BLaER1 (cell line): Measurements from ENCODE around the gene THUMPD3.

Experiments
- H3K27ac ChIP-seq: shearing (Covaris generic); formaldehyde crosslinking; 2 replicates; pipeline ENCODE4 v1.8.1; 2022
- H3K27me3 ChIP-seq: shearing (Covaris generic); formaldehyde crosslinking; 2 replicates; pipeline ENCODE4 v1.8.1; 2022
- H3K36me3 ChIP-seq: shearing (Covaris generic); formaldehyde crosslinking; 2 replicates; pipeline ENCODE4 v1.8.1; 2022
- H3K4me1 ChIP-seq: shearing (Covaris generic); formaldehyde crosslinking; 2 replicates; pipeline ENCODE4 v1.8.1; 2022
- H3K4me2 ChIP-seq: shearing (Covaris generic); formaldehyde crosslinking; 2 replicates; pipeline ENCODE4 v1.8.1; 2022
- H3K4me3 ChIP-seq: shearing (Covaris generic); formaldehyde crosslinking; 2 replicates; pipeline ENCODE4 v1.8.1; 2022
- H3K9ac ChIP-seq: shearing (Covaris generic); formaldehyde crosslinking; 2 replicates; pipeline ENCODE4 v1.8.1; 2022
- H3K9me3 ChIP-seq: shearing (Covaris generic); formaldehyde crosslinking; 2 replicates; pipeline ENCODE4 v1.8.1; 2022
- H4K20me1 ChIP-seq: shearing (Covaris generic); formaldehyde crosslinking; 2 replicates; pipeline ENCODE4 v1.8.1; 2022
- Cebpa-rat ChIP-seq: shearing (Covaris generic); IDR thresholded peaks from 2 replicates; pipeline ENCODE4 v1.8.1; 2022

The THUMPD3 gene

DNA sequence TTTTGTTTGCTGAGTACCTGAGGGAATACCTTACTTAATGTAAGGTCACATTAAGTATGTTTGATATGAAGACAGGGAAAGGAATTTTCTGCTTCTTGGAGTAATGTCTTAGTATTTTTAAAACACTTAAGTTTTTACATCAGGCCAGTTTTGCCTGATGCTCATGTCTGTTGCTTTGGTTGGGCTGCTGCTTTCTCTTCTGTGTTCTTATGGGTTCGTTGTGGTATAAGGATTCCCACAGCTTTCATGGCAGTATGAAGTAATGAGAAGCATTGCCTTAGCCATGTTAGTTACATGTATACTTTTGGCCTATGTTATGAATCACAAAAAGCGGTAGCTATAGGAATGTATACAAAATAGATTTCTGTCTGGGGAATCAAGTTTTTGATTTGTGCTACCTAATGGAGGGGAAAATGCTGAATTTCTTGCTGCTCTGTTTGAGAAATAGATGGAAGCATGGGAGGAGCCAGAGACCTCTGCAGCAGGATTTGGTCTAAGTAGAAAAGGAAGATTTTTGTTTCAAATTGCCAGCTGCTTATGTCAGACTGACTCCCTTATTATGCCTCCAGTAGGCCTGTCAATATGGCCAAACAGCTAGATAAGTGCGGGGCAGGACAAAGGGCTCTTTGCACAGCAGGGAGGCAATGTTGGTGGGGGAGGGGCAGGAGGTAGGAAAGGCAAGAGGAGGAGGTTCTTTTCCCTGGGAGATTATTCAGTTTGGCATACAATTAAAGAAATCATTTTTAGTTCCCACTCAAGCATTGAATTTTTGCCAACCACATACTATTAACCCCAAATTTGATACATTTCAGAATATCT lies 39.8 kb downstream of the THUMPD3 start:
- peak overlapping the region; percentile 93 for H3K4me2 ChIP-seq
- H3K4me1 ChIP-seq, result peaks cover 70% of the 10 kb centered on the region
- no peak for TF ChIP-seq Cebpa-rat
- no peak overlapping the region for H3K4me3 ChIP-seq
- no peak overlapping the region for H3K27ac ChIP-seq
- H4K20me1 ChIP-seq, result peaks cover 96% of the 10 kb centered on the region
- no peaks in the 10 kb centered on the region for H3K27me3 ChIP-seq
- H3K9ac ChIP-seq, result no peak overlapping the region
- H3K9me3 ChIP-seq, result peaks cover 5% of the 10 kb centered on the region; the same call in 1 of the 2 replicates
- peaks cover 15% of the 10 kb centered on the region; the same call in 1 of the 2 replicates for H3K36me3 ChIP-seq

DNA sequence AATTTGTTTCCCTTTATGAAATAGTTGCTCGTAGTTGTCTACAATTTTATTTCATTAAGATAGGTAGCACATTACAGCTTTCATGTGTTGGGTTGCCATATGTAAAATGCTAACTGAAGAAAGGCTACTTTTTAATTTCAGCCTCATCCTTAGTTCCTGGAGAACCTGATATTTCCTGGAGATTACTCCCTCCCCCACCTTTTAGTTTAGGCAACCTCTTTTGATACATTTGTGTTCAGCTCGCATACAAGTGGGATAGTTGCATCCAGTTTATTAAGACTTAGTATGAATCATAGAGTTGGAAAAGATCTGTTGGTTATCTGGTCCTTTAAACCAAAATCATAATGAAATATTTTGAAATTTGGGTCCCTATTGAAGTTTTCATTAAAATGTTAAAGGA lies 40.6 kb downstream of the THUMPD3 start:
- Histone ChIP-seq H3K9me3 (peaks cover 5% of the 10 kb centered on the region; the same call in 1 of the 2 replicates), H3K36me3 (peaks cover 21% of the 10 kb centered on the region; the same call in 1 of the 2 replicates), H3K4me3 (no peak overlapping the region), H3K4me2 (peak overlapping the region; percentile 7; the same call in 1 of the 2 replicates), H3K27me3 (no peaks in the 10 kb centered on the region), H4K20me1 (peaks cover 100% of the 10 kb centered on the region), H3K27ac (no peak overlapping the region), H3K4me1 (peaks cover 73% of the 10 kb centered on the region), H3K9ac (no peak overlapping the region)
- TF ChIP-seq Cebpa-rat, result no peak

DNA sequence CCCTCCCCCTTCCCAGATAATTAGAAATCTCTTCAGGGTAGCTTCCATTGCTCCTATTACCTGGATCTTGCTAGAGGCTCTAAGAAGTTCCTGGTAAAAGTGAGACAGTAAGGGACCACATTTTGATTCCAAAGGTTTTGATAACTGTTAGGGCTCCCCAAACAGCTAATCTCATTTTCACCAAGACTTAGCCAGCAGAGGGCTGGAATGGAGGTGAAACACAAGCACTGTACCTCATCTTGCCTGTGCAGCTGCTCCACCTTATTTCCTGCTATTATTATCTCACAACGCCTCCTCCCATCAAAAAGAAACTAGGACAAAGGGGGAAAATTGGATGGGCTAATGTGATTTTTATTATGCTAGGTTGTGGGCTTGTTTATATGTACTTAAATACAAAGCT lies 41.8 kb downstream of the THUMPD3 start:
- Histone ChIP-seq H3K27ac (no peak overlapping the region), H3K4me2 (peak overlapping the region; percentile 23; the same call in 1 of the 2 replicates), H3K27me3 (no peaks in the 10 kb centered on the region), H3K36me3 (peaks cover 25% of the 10 kb centered on the region; the same call in 1 of the 2 replicates), H4K20me1 (peaks cover 100% of the 10 kb centered on the region), H3K9me3 (peaks cover 5% of the 10 kb centered on the region; the same call in 1 of the 2 replicates), H3K4me3 (no peak overlapping the region), H3K9ac (no peak overlapping the region), H3K4me1 (peaks cover 69% of the 10 kb centered on the region)
- TF ChIP-seq Cebpa-rat, result no peak

DNA sequence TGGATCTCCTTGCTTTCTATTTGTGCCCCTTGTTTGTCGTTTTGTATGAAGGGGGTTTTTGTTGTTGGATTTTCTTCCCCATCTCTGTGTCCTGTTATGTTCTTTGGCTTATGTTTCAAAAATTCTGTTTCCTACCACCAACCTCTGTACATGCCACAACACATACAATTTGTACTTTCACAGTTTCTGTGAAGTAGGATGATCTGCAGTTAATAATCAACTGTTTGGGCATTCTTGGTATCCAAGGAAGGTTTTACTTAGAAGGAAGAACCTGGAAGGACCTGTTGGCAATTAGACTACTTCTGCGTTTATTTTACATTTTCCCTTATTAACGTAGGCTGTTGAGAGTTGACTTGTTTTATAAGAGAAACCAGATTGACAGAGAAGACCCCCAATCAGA lies 42.9 kb downstream of the THUMPD3 start:
- H3K4me2 ChIP-seq, result 0 out of 2 replicates have a peak overlapping the region, but pooled peaks have one; percentile 1
- no peak overlapping the region for H3K27ac ChIP-seq
- H3K4me3 ChIP-seq, result no peak overlapping the region
- H3K4me1 ChIP-seq, result peaks cover 58% of the 10 kb centered on the region
- H3K27me3 ChIP-seq, result no peaks in the 10 kb centered on the region
- peaks cover 27% of the 10 kb centered on the region; the same call in 1 of the 2 replicates for H3K36me3 ChIP-seq
- H3K9me3 ChIP-seq, result peaks cover 5% of the 10 kb centered on the region; the same call in 1 of the 2 replicates
- peaks cover 100% of the 10 kb centered on the region for H4K20me1 ChIP-seq
- no peak overlapping the region for H3K9ac ChIP-seq
- TF ChIP-seq Cebpa-rat, result no peak

- Histone ChIP-seq H3K4me3 (no peak overlapping the region), H3K27ac (no peak overlapping the region), H3K27me3 (no peaks in the 10 kb centered on the region), H3K36me3 (peaks cover 27% of the 10 kb centered on the region; the same call in 1 of the 2 replicates), H3K4me2 (peak overlapping the region; percentile 64), H3K4me1 (peaks cover 46% of the 10 kb centered on the region), H3K9me3 (peaks cover 5% of the 10 kb centered on the region; the same call in 1 of the 2 replicates), H4K20me1 (peaks cover 100% of the 10 kb centered on the region), H3K9ac (0 out of 2 replicates have a peak overlapping the region, but pooled peaks have one; percentile 0)
- TF ChIP-seq Cebpa-rat, result no peak
Observed at GRCh38 chr3:9406856-9407626, 44.2 kb downstream of the THUMPD3 start.

DNA sequence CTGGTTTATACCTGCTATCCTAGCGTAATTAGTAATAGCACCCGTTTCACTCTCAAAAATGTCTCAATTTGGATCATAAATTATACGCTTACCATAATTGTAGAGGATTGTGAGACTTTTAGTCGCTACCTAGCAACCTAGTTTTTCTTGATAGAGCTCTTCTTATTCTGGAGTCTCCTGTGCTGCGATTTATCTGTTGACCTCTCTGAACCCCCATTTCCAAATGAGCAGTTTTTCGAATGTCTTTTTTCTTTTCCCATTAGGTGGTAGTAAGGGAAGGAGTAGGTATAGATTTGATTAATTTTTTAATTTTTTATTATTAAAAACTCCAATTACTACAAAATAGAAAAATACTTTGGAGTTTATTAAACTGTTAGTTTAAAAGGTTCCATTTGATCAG lies 45.2 kb downstream of the THUMPD3 start:
- Histone ChIP-seq H3K9ac (no peak overlapping the region), H3K4me1 (peaks cover 35% of the 10 kb centered on the region), H3K36me3 (peaks cover 35% of the 10 kb centered on the region; the same call in 1 of the 2 replicates), H4K20me1 (peaks cover 100% of the 10 kb centered on the region), H3K27me3 (no peaks in the 10 kb centered on the region), H3K4me2 (no peak overlapping the region), H3K9me3 (peaks cover 5% of the 10 kb centered on the region; the same call in 1 of the 2 replicates), H3K27ac (no peak overlapping the region), H3K4me3 (no peak overlapping the region)
- no peak for TF ChIP-seq Cebpa-rat

GRCh38 chr3:9408546-9408945 lies 45.7 kb downstream of the THUMPD3 start:
- peaks cover 5% of the 10 kb centered on the region; the same call in 1 of the 2 replicates for H3K9me3 ChIP-seq
- no peak for TF ChIP-seq Cebpa-rat
- H3K27ac ChIP-seq, result no peak overlapping the region
- peaks cover 31% of the 10 kb centered on the region for H3K4me1 ChIP-seq
- H3K4me3 ChIP-seq, result no peak overlapping the region
- H3K36me3 ChIP-seq, result peaks cover 37% of the 10 kb centered on the region; the same call in 1 of the 2 replicates
- no peak overlapping the region for H3K4me2 ChIP-seq
- no peaks in the 10 kb centered on the region for H3K27me3 ChIP-seq
- H4K20me1 ChIP-seq, result peaks cover 100% of the 10 kb centered on the region
- H3K9ac ChIP-seq, result no peak overlapping the region

- Histone ChIP-seq H3K27ac (no peak overlapping the region), H4K20me1 (peaks cover 100% of the 10 kb centered on the region), H3K9me3 (peaks cover 5% of the 10 kb centered on the region; the same call in 1 of the 2 replicates), H3K9ac (no peak overlapping the region), H3K4me1 (peaks cover 25% of the 10 kb centered on the region), H3K36me3 (peaks cover 44% of the 10 kb centered on the region), H3K27me3 (no peaks in the 10 kb centered on the region), H3K4me3 (no peak overlapping the region), H3K4me2 (no peak overlapping the region)
- no peak for TF ChIP-seq Cebpa-rat
Observed at GRCh38 chr3:9409981-9410854, 47.4 kb downstream of the THUMPD3 start.

DNA sequence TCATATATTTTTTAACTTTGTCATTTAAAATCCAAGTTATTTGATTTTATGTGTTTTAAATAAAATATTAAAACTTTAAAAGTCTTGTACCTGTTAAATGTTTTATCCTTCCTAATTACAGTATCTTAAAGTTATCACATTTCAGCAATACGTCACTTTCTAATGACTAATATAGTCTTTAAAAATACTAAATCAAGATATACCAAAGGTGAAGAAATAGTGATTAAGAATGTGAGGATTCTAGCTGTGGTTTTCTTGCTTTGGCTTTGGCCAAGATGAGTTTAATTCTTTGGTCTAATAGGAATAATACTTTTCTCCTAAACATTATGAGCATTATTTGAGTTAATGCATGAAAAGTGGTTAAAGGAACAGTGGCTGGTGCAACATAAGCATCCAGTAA lies 48.4 kb downstream of the THUMPD3 start:
- Histone ChIP-seq H3K9me3 (no peaks in the 10 kb centered on the region; the same call in 1 of the 2 replicates), H3K9ac (no peak overlapping the region), H3K27me3 (no peaks in the 10 kb centered on the region), H3K4me2 (no peak overlapping the region), H4K20me1 (peaks cover 100% of the 10 kb centered on the region), H3K36me3 (peaks cover 49% of the 10 kb centered on the region), H3K4me3 (no peak overlapping the region), H3K27ac (no peak overlapping the region), H3K4me1 (peaks cover 17% of the 10 kb centered on the region)
- no peak for TF ChIP-seq Cebpa-rat
